ENCODE data around the gene ASPG.

DNA sequence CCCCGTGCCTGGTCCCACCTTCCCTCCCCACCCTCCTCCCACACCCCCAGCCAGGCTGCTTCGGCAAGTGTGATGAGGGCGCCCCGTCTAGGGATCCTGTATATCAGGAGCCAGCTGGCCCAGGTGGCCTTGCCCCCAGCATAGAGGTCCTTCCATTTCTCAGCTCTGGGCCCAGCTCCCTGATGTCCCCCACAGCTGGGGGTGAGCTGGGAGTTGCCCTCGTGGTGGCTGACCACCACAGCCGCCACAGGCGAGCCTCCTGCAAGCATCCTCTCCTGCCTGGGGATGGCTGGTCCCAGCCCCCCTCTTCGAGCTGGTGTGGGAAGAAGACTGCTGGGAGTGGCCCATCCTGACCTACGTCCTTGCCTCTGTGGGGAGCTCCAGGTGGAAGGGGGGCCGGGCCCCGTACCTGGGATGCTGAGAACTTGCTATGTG lies 7.4 kb downstream of the ASPG start:
- TF ChIP-seq, protein P1, sequence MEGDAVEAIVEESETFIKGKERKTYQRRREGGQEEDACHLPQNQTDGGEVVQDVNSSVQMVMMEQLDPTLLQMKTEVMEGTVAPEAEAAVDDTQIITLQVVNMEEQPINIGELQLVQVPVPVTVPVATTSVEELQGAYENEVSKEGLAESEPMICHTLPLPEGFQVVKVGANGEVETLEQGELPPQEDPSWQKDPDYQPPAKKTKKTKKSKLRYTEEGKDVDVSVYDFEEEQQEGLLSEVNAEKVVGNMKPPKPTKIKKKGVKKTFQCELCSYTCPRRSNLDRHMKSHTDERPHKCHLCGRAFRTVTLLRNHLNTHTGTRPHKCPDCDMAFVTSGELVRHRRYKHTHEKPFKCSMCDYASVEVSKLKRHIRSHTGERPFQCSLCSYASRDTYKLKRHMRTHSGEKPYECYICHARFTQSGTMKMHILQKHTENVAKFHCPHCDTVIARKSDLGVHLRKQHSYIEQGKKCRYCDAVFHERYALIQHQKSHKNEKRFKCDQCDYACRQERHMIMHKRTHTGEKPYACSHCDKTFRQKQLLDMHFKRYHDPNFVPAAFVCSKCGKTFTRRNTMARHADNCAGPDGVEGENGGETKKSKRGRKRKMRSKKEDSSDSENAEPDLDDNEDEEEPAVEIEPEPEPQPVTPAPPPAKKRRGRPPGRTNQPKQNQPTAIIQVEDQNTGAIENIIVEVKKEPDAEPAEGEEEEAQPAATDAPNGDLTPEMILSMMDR (IDR thresholded peaks at IDR 0.05): no peak
- TF ChIP-seq EZH2 (IDR thresholded peaks at IDR 0.05): no peak

Measured in neural progenitor cell (in vitro differentiated cells).